HUES6 (cell line): ENCODE results near the gene SLCO4C1.

ENCODE experiments used
- H3K27ac ChIP-seq: 2 replicates; pipeline ENCODE4 v1.7.0; 2013; ENCODE audit warnings: low read depth, mild to moderate bottlenecking, low read length, inconsistent platforms
- H3K27me3 ChIP-seq: 2 replicates; pipeline ENCODE4 v1.6.1; 2013; ENCODE audit warnings: low read length; ENCODE audit not compliant: control insufficient read depth, insufficient read depth
- H3K36me3 ChIP-seq: 2 replicates; pipeline ENCODE4 v1.6.1; 2013; ENCODE audit warnings: low read length; ENCODE audit not compliant: control insufficient read depth, insufficient read depth
- H3K4me1 ChIP-seq: 2 replicates; pipeline ENCODE4 v1.6.1; 2013; ENCODE audit warnings: low read length; ENCODE audit not compliant: control insufficient read depth, insufficient read depth
- H3K4me3 ChIP-seq: 2 replicates; pipeline ENCODE4 v1.5.1; 2013; ENCODE audit warnings: low read depth, low read length
- H3K9ac ChIP-seq: one replicate; pipeline ENCODE4 v1.6.1; 2013; ENCODE audit warnings: mild to moderate bottlenecking, low read length
- H3K9me3 ChIP-seq: 2 replicates; pipeline ENCODE4 v1.6.1; 2013; ENCODE audit warnings: low read depth, low read length; ENCODE audit not compliant: control insufficient read depth, insufficient read depth

The SLCO4C1 gene

DNA sequence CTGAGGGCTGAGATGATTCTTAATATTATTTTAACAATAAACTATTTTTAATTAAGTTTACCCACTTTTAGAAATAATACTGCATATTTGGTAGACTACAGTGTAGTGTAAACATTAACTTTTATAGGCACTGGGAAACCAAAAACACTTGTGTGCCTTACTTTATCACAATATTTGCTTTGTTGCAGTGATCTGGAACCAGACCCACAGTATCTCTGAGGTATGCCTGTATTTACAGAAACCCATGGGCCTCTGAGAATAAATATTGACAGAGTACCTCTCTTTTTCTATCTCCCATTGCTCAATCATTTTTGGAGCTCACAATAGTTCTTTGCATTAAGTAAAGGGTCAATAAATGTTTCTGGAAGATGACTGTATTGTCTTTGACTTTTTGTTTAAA lies 73.3 kb downstream of the SLCO4C1 start:
- Histone ChIP-seq H3K4me1 (no peaks in the 10 kb centered on the region; the same call in 1 of the 2 replicates), H3K27me3 (peaks cover 9% of the 10 kb centered on the region; the same call in 1 of the 2 replicates), H3K36me3 (no peaks in the 10 kb centered on the region), H3K9ac (no peak overlapping the region), H3K4me3 (no peak overlapping the region), H3K9me3 (peaks cover 10% of the 10 kb centered on the region; the same call in 1 of the 2 replicates), H3K27ac (no peak overlapping the region)

DNA sequence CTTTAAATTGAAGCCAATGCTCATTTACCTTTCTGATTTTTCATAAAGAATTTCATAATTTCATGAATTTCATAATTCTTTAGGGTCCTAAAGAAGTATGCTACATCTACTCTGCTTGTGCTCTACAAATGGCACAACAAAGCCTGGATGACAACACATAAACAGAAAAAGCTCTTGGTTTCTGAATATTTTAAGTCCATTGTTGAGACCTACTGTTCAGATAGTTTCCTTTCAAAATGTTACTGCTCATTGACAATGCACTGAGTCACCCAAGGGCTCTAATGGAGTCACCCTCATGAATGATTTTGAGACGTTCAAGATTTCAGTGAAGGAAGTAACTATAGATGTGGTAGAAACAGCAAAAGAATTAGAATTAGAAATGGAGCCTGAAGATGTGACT lies 74.1 kb downstream of the SLCO4C1 start:
- Histone ChIP-seq H3K4me1 (no peaks in the 10 kb centered on the region; the same call in 1 of the 2 replicates), H3K9me3 (peaks cover 10% of the 10 kb centered on the region; the same call in 1 of the 2 replicates), H3K36me3 (no peaks in the 10 kb centered on the region), H3K9ac (no peak overlapping the region), H3K4me3 (no peak overlapping the region), H3K27ac (no peak overlapping the region), H3K27me3 (peaks cover 9% of the 10 kb centered on the region; the same call in 1 of the 2 replicates)

DNA sequence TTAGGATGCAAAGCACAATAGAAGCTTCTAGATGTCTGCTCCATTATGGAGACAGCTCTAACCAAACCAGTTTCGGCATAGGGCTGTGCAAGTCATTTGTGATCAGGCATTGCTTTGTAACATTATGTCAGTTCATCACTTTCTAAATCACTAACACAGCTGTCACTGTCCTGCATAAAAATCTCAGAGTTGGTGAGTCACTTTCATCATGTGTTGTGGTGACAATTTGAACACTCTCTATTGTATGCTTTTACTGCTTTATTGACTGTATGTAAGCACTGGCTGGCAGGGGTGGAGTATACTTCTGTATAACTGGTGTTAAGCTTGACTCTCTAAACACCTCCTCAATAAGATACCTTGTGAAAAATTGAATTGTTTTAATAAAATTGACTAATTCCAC lies 77.9 kb downstream of the SLCO4C1 start:
- H3K36me3 ChIP-seq: no peaks in the 10 kb centered on the region
- H3K9me3 ChIP-seq: peaks cover 12% of the 10 kb centered on the region; the same call in 1 of the 2 replicates
- H3K9ac ChIP-seq: no peak overlapping the region
- no peak overlapping the region for H3K27ac ChIP-seq
- H3K4me3 ChIP-seq: no peak overlapping the region
- H3K4me1 ChIP-seq: peaks cover 6% of the 10 kb centered on the region
- peaks cover 13% of the 10 kb centered on the region; the same call in 1 of the 2 replicates for H3K27me3 ChIP-seq

DNA sequence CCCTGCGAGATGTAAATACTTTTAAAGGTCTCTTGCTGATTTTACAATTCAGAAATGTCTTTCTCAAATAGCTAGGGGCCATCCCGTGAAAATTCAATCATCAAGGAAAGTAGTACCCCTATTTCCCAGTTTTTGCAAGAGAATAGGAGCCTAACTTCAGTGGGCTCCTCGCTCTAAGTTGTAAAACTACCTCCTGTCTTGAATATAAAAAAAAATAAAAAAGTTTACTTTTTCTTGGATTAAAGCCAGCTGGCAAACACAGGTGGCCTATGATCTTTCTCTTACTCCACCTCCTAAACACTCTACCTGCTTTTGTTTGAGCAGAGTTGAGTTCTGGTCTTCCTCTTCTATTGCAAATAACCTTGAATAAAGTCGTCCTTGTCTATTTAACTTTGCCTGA lies 79.4 kb downstream of the SLCO4C1 start:
- Histone ChIP-seq H3K36me3 (no peaks in the 10 kb centered on the region), H3K9me3 (peaks cover 7% of the 10 kb centered on the region; the same call in 1 of the 2 replicates), H3K4me3 (no peak overlapping the region), H3K27ac (no peak overlapping the region), H3K27me3 (peaks cover 25% of the 10 kb centered on the region; the same call in 1 of the 2 replicates), H3K4me1 (peaks cover 6% of the 10 kb centered on the region), H3K9ac (no peak overlapping the region)

DNA sequence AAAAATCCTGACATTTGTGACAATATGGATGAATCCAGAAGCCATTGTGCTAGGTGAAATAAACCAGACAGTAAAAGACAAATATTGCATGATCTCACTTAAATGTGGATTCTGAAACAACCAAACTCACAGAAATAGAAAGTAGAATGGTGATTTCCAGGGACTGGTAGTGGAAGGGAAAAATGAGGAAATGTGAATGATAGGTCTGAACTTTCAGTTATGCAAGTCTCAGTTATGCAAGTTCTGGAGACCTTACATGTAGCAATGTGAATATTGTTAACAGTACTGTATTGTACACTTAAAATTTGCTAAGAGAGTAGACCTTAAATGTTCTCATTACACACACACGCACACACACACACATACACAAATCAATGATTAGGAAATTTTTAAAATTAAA lies 84.9 kb downstream of the SLCO4C1 start:
- peaks cover 19% of the 10 kb centered on the region; the same call in 1 of the 2 replicates for H3K27me3 ChIP-seq
- H3K4me1 ChIP-seq: peaks cover 5% of the 10 kb centered on the region
- 0 out of 2 replicates have a peak, but pooled peaks cover 2% of the 10 kb centered on the region for H3K9me3 ChIP-seq
- no peaks in the 10 kb centered on the region for H3K36me3 ChIP-seq
- no peak overlapping the region for H3K27ac ChIP-seq
- H3K9ac ChIP-seq: no peak overlapping the region
- no peak overlapping the region for H3K4me3 ChIP-seq

DNA sequence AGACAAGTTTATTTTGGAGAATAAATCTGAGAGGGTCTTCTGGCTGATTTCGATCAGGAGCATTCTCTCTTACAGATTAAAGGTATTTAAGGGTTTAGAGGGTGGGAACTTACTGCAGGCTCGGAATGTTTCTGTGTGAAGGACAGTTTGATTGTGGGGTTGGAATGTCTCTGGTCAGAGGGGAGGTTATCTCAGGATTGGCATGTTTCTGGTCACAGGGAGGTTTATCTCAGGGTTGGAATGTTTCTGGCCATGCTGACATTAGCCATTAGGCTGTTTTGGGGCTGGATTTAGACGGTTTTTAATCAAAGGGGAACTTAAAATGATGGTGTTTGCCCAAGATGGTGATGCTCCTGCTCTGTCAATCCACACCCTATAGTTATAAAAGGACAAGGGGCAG lies 95.2 kb downstream of the SLCO4C1 start:
- no peak overlapping the region for H3K4me3 ChIP-seq
- H3K36me3 ChIP-seq: no peaks in the 10 kb centered on the region
- no peak overlapping the region for H3K9ac ChIP-seq
- H3K9me3 ChIP-seq: no peaks in the 10 kb centered on the region
- H3K27me3 ChIP-seq: no peaks in the 10 kb centered on the region
- H3K27ac ChIP-seq: no peak overlapping the region
- no peaks in the 10 kb centered on the region for H3K4me1 ChIP-seq

DNA sequence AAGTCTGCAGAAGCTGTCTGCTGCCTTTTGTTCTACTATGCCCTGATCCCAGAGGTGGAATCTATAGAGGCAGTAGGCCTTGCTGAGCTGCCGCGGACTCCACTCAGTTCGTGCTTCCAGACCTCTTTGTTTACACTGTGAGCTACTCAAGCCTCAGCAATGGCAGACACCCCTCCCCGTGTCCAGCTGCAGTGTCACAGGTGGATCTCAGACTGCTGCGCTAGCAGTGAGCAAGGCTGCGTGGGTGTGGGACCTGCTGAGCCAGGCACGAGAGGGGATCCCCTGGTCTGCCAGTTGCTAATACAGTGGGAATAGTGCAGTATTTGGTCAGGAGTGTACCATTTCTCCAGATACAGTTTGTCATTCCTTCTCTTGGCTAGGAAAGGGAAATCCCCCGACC lies 99.6 kb downstream of the SLCO4C1 start:
- no peak overlapping the region for H3K27ac ChIP-seq
- no peaks in the 10 kb centered on the region for H3K36me3 ChIP-seq
- no peaks in the 10 kb centered on the region for H3K27me3 ChIP-seq
- H3K9me3 ChIP-seq: no peaks in the 10 kb centered on the region
- H3K4me3 ChIP-seq: no peak overlapping the region
- no peak overlapping the region for H3K9ac ChIP-seq
- H3K4me1 ChIP-seq: no peaks in the 10 kb centered on the region
